Neural cell (in vitro differentiated cells): ENCODE data around the gene MRTO4. TPM values are rescaled to one million over a fixed set of nuclear protein-coding genes. Genes with fewer than 3 reads are reported as not detected.
"Not testable (repeated sequence)": the region's sequence is repeated elsewhere in the genome, so short reads cannot be mapped to it uniquely, and the experiment has no call there.

Experiments
- H2AFZ ChIP-seq: fragments of 200-600, 300-800 bp; sonication (generic), shearing (Covaris generic); 2 replicates; pipeline ENCODE4 v1.6.0; 2014; ENCODE audit warnings: low read depth, mild to moderate bottlenecking, antibody characterized with exemption, low read length, moderate library complexity
- H3F3A ChIP-seq: fragments of 200-600 bp; shearing (Covaris generic); 2 replicates; pipeline ENCODE4 v1.6.1; 2016; ENCODE audit warnings: mild to moderate bottlenecking, moderate library complexity, mixed read lengths, antibody characterized with exemption, low read length; ENCODE audit not compliant: insufficient read depth, poor library complexity, severe bottlenecking
- H3K27ac ChIP-seq: fragments of 200-600, 300-800 bp; sonication (generic), shearing (Covaris generic); 2 replicates; pipeline ENCODE4 v1.5.1; 2014; ENCODE audit warnings: mild to moderate bottlenecking, low read length, moderate library complexity
- H3K27me3 ChIP-seq: fragments of 300-800, 200-600 bp; sonication (generic), shearing (Covaris generic); 2 replicates; pipeline ENCODE4 v1.6.0; 2014; ENCODE audit warnings: mild to moderate bottlenecking, low read depth, low read length, moderate library complexity; ENCODE audit not compliant: insufficient read depth
- H3K36me3 ChIP-seq: fragments of 300-800, 200-600 bp; sonication (generic), shearing (Covaris generic); 2 replicates; pipeline ENCODE4 v1.5.1; 2014; ENCODE audit warnings: mild to moderate bottlenecking, antibody characterized with exemption, low read length, moderate library complexity; ENCODE audit not compliant: insufficient read depth
- H3K4me2 ChIP-seq: fragments of 300-800, 200-600 bp; sonication (generic), shearing (Covaris generic); 2 replicates; pipeline ENCODE4 v1.6.0; 2014; ENCODE audit warnings: mild to moderate bottlenecking, low read length
- H3K4me3 ChIP-seq: fragments of 300-800, 200-600 bp; sonication (generic), shearing (Covaris generic); 2 replicates; pipeline ENCODE4 v1.5.1; 2014; ENCODE audit warnings: mild to moderate bottlenecking, low read length, moderate library complexity
- H3K79me2 ChIP-seq: fragments of 200-600 bp; shearing (Covaris generic); replicated peaks from 2 replicates; pipeline ENCODE4 v1.6.0; 2014; ENCODE audit warnings: mild to moderate bottlenecking, low read length, moderate library complexity; ENCODE audit not compliant: insufficient read depth
- H3K9ac ChIP-seq: fragments of 300-800, 200-600 bp; sonication (generic), shearing (Covaris generic); 2 replicates; pipeline ENCODE4 v1.6.1; 2016; ENCODE audit warnings: mild to moderate bottlenecking, low read length, mixed read lengths
- H3K9me2 ChIP-seq: fragments of 200-600 bp; shearing (Covaris generic); 2 replicates; pipeline ENCODE4 v1.6.1; 2016; ENCODE audit warnings: mild to moderate bottlenecking, low read length, mixed read lengths; ENCODE audit not compliant: insufficient read depth
- H3K9me3 ChIP-seq: fragments of 200-600, 300-800 bp; sonication (generic), shearing (Covaris generic); 2 replicates; pipeline ENCODE4 v1.6.1; 2016; ENCODE audit warnings: mild to moderate bottlenecking, mixed run types, low read length, moderate library complexity, mixed read lengths
- H4K20me1 ChIP-seq: fragments of 200-600 bp; shearing (Covaris generic); 2 replicates; pipeline ENCODE4 v1.6.1; 2016; ENCODE audit warnings: mild to moderate bottlenecking, mixed run types; ENCODE audit not compliant: insufficient read depth
- EP300 ChIP-seq: fragments of 450-650 bp; conservative IDR thresholded peaks from 2 replicates; pipeline ENCODE4 v1.6.1; 2014; ENCODE audit warnings: antibody characterized with exemption, mild to moderate bottlenecking, moderate library complexity; ENCODE audit not compliant: poor library complexity, severe bottlenecking
- EZH2 ChIP-seq: fragments of 200-600, 300-800 bp; shearing (Covaris generic), sonication (generic); IDR thresholded peaks from 2 replicates; pipeline ENCODE4 v1.6.1; 2014; ENCODE audit warnings: antibody characterized with exemption, low read length, borderline replicate concordance, mild to moderate bottlenecking; ENCODE audit not compliant: insufficient read depth, poor library complexity, severe bottlenecking
- MXI1 ChIP-seq: fragments of 450-650 bp; conservative IDR thresholded peaks from 2 replicates; pipeline ENCODE4 v1.6.1; 2014; ENCODE audit warnings: antibody characterized with exemption, mild to moderate bottlenecking; ENCODE audit not compliant: poor library complexity, severe bottlenecking
- POLR2AphosphoS5 ChIP-seq: IDR thresholded peaks from 2 replicates; pipeline ENCODE4 v1.6.1; 2012
- RAD21 ChIP-seq: fragments of 450-650 bp; conservative IDR thresholded peaks from 2 replicates; pipeline ENCODE4 v1.6.1; 2014; ENCODE audit warnings: antibody characterized with exemption, mild to moderate bottlenecking, moderate library complexity
- SMC3 ChIP-seq: fragments of 450-650 bp; conservative IDR thresholded peaks from 2 replicates; pipeline ENCODE4 v1.6.1; 2014; ENCODE audit warnings: antibody characterized with exemption, mild to moderate bottlenecking, moderate library complexity; ENCODE audit not compliant: poor library complexity
- TAF1 ChIP-seq: IDR thresholded peaks from 2 replicates; pipeline ENCODE4 v1.6.1; 2012; ENCODE audit warnings: low read depth
- polyA plus RNA-seq: library from polyadenylated mRNA; depleted of rRNA; stranded (reverse); fragments of >200 nt; gene quantifications from 2 replicates; pipeline ENCODE4 v1.2.3, GENCODE V29; 2014
- TF ChIP-seq, protein P1 (sequence below): fragments of 450-650 bp; IDR thresholded peaks from 2 replicates; pipeline ENCODE4 v1.5.1; 2014; ENCODE audit warnings: antibody characterized with exemption, mild to moderate bottlenecking, moderate library complexity; ENCODE audit not compliant: poor library complexity, severe bottlenecking
- TF ChIP-seq, protein P2 (sequence below): IDR thresholded peaks from 2 replicates; pipeline ENCODE4 v1.6.1; 2012; ENCODE audit warnings: borderline replicate concordance

Gene MRTO4
- polyA plus RNA-seq, 1 donor from 2014 or later, result 50.2 TPM

DNA sequence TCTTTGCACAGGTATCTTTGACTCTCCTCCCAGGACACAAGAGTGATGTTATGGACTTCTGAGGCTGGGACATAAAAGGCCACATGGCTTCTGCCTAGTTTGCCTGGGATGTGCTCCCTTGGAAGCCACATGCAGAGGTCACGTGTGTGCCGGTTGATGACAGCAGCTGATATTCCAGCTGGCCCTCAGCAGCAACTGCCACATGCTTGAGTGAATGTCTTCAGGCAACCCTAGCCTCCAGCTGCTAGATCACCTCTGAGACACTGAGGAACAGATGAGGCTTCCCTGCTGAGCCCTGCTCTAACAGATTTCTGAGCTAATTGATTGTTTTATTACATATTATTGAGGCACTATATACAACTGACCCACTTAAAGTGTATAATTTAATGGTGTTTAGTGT lies 48.6 kb downstream of the MRTO4 start:
- H3K9ac ChIP-seq, result no peak overlapping the region
- no peak overlapping the region for H3K27ac ChIP-seq
- no peaks in the 10 kb centered on the region for H3K9me3 ChIP-seq
- H3K27me3 ChIP-seq, result no peaks in the 10 kb centered on the region
- no peaks in the 10 kb centered on the region for H4K20me1 ChIP-seq
- no peak overlapping the region for H2AFZ ChIP-seq
- H3K4me2 ChIP-seq, result no peak overlapping the region
- no peak overlapping the region for H3K4me3 ChIP-seq
- no peaks in the 10 kb centered on the region for H3F3A ChIP-seq
- H3K36me3 ChIP-seq, result no peaks in the 10 kb centered on the region
- H3K79me2 ChIP-seq, result no peaks in the 10 kb centered on the region
- no peaks in the 10 kb centered on the region for H3K9me2 ChIP-seq
- TF ChIP-seq EZH2 (no peak), SMC3 (no peak), TAF1 (no peak), POLR2AphosphoS5 (no peak), RAD21 (no peak), MXI1 (no peak)

DNA sequence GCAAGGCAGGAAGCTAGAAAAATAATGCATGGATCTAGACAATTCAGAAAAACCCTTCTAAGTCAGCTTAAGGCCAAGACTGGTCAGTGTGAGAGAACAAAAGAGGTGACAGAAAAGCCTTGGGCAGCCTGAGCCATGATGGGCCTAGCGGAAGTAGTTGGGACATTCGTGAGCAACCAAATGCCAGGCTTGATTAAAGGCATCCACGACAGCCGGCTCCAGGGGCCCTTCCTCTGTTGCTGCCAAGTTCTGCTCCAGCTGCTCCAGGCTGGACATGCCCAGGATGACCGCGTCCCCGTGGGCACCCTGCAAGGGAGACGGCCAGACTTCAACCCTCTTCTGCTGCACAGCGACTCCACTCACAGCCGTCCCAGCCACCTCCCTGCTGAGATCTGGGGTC lies 52.5 kb downstream of the MRTO4 start:
- H4K20me1 ChIP-seq, H3K9ac ChIP-seq, H3K4me3 ChIP-seq, H3K9me2 ChIP-seq, H3K36me3 ChIP-seq, H3F3A ChIP-seq, H3K9me3 ChIP-seq, H2AFZ ChIP-seq, H3K27me3 ChIP-seq, H3K79me2 ChIP-seq, H3K4me2 ChIP-seq, H3K27ac ChIP-seq: not testable (repeated sequence)

DNA sequence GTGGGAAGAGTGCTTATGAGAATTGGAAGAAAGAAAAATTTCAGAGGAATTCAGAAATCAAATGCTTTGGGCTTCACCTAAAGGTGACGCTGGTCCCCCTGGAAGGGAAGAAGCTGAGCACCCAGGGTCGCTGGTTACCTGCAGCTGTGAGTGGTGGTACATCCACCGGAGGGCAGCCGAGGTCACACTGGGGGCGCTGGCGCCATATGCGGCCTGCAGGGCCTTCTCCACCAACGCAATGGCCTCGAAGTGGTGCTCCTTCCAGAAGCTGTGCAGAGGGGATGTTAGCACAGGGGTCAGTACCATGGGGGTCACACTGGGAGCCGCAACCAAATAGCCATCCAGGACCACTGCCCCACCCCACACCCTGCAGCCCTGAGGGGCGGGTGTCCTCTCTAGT lies 54.3 kb downstream of the MRTO4 start:
- Histone ChIP-seq H3K36me3 (no peaks in the 10 kb centered on the region), H3K9ac (no peak overlapping the region), H2AFZ (no peak overlapping the region), H3K27ac (no peak overlapping the region), H3K27me3 (no peaks in the 10 kb centered on the region), H3K79me2 (peaks cover 3% of the 10 kb centered on the region), H3K9me3 (no peaks in the 10 kb centered on the region), H4K20me1 (no peaks in the 10 kb centered on the region), H3K4me2 (no peak overlapping the region), H3K4me3 (no peak overlapping the region), H3K9me2 (no peaks in the 10 kb centered on the region), H3F3A (no peaks in the 10 kb centered on the region)
- TF ChIP-seq EZH2 (no peak), TAF1 (no peak), SMC3 (no peak), EP300 (no peak), POLR2AphosphoS5 (no peak), RAD21 (no peak), MXI1 (no peak)
- TF ChIP-seq, protein P1, sequence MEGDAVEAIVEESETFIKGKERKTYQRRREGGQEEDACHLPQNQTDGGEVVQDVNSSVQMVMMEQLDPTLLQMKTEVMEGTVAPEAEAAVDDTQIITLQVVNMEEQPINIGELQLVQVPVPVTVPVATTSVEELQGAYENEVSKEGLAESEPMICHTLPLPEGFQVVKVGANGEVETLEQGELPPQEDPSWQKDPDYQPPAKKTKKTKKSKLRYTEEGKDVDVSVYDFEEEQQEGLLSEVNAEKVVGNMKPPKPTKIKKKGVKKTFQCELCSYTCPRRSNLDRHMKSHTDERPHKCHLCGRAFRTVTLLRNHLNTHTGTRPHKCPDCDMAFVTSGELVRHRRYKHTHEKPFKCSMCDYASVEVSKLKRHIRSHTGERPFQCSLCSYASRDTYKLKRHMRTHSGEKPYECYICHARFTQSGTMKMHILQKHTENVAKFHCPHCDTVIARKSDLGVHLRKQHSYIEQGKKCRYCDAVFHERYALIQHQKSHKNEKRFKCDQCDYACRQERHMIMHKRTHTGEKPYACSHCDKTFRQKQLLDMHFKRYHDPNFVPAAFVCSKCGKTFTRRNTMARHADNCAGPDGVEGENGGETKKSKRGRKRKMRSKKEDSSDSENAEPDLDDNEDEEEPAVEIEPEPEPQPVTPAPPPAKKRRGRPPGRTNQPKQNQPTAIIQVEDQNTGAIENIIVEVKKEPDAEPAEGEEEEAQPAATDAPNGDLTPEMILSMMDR, result no peak
- TF ChIP-seq, protein P2, sequence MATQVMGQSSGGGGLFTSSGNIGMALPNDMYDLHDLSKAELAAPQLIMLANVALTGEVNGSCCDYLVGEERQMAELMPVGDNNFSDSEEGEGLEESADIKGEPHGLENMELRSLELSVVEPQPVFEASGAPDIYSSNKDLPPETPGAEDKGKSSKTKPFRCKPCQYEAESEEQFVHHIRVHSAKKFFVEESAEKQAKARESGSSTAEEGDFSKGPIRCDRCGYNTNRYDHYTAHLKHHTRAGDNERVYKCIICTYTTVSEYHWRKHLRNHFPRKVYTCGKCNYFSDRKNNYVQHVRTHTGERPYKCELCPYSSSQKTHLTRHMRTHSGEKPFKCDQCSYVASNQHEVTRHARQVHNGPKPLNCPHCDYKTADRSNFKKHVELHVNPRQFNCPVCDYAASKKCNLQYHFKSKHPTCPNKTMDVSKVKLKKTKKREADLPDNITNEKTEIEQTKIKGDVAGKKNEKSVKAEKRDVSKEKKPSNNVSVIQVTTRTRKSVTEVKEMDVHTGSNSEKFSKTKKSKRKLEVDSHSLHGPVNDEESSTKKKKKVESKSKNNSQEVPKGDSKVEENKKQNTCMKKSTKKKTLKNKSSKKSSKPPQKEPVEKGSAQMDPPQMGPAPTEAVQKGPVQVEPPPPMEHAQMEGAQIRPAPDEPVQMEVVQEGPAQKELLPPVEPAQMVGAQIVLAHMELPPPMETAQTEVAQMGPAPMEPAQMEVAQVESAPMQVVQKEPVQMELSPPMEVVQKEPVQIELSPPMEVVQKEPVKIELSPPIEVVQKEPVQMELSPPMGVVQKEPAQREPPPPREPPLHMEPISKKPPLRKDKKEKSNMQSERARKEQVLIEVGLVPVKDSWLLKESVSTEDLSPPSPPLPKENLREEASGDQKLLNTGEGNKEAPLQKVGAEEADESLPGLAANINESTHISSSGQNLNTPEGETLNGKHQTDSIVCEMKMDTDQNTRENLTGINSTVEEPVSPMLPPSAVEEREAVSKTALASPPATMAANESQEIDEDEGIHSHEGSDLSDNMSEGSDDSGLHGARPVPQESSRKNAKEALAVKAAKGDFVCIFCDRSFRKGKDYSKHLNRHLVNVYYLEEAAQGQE, result no peak
